HG03280 (cell line): ENCODE results near the gene ANKRD62.

Source experiments
- ATAC-seq: cut with Tn5 transposase; IDR thresholded peaks from one replicate; pipeline ENCODE4 v1.9.1; 2021; ENCODE audit warnings: mild to moderate bottlenecking, moderate library complexity; ENCODE audit not compliant: unreplicated experiment

The ANKRD62 gene

DNA sequence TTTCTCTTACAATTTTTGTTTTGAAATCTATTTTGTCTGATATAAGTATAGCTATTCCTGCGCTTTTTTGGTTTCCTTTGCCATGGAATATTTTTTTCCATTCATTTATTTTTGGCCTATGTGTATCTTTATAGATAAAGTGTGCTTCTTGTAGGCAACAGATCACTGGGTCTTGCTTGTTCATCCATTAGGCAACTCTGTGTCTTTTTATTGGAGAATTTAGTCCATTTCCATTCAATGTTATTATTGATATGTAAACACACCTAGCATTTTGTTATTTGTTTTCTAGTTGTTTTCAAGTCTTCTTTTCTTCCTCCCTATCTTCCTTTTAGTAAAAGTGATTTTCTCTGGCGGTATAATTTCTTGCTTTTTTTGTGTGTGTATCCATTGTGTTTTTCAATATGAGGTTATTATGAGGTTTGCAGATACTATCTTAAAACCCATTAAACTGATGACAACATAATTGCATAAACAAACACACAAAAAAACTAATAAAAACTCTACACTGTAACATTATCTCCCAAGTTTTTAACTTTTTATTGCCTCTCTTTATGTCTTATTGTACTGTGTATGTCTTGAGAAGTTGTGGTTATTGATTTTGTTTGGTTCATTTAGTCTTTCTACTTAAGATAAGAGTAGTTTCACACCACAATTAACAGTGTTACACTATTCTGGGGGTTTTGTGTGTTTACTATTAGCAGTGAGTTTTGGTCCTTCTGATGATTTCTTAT lies 71.6 kb downstream of the ANKRD62 start:
- ATAC-seq: no peak
